HG03439 (cell line): Measurements from ENCODE around the gene PPP3CA.
A peak's percentile ranks its signal among the peaks of the same experiment; 100 is the strongest.
"Not testable (repeated sequence)": the region's sequence is repeated elsewhere in the genome, so short reads cannot be mapped to it uniquely, and the experiment has no call there.

Experiments
- ATAC-seq: cut with Tn5 transposase; IDR thresholded peaks from one replicate; pipeline ENCODE4 v1.9.1; 2021; ENCODE audit warnings: mild to moderate bottlenecking, moderate library complexity; ENCODE audit not compliant: unreplicated experiment

PPP3CA gene

DNA sequence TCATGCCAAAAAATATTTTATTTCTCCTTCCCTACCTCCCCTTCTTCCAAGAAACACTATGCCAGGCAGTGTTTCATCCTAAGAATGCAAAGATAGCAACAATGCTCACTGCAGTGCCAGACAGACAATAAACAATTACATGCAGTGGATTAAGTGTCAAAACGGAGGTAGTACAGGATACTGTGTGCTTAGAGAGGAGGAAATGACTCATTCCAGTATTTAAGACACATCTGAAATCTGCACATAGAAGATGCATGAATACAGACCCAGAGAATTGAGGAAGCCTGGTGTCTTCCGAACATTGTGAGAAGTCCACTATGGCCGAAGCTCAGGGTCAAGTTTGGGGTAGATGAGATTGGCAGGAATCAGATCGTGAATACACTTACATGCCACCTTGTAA lies 326.4 kb downstream of the PPP3CA start:
- peak; percentile 65 for ATAC-seq

DNA sequence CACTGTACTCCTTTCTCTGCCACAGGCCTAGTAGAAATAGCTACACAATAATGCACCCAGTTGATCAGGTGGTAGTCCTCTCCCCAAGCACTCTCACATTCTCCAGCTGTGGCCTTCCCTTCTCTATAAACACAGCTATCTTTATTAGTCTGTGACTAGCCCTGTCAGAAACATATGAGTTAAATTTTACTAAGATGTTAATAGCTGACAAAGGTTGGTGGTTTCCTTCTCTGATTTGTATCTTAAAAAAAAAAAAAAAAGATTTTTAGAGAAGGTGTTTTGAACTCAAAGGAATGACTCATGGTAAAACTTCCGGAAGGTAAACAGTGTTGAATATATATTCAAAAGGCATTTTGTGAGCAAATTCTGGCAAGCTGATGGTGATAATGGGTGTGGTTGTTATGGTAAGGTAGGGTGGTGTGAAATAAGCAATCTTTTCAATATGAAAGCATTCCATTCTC lies 327.4 kb downstream of the PPP3CA start:
- ATAC-seq = peak; percentile 29

DNA sequence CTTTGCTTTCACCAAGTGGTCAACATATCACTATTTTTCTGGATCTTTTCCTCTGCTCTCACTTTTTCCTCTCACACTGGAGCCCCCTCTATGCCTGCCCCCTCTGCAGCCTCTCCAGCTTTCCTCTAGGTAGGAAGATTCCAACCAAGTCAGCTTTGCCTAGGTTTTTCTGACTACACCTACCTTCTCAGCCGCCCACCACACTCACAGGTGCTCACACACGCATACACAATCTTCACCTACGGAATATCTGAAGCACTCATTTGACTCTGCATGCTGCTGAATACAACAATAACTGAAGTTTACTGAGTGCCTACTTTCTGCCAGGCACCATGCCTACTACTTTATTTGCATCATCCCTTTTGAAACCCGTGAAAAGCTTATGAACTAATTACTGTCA lies 328.0 kb downstream of the PPP3CA start:
- no peak for ATAC-seq

- ATAC-seq = peak; percentile 63
Observed at GRCh38 chr4:101018836-101019235, 328.5 kb downstream of the PPP3CA start.

DNA sequence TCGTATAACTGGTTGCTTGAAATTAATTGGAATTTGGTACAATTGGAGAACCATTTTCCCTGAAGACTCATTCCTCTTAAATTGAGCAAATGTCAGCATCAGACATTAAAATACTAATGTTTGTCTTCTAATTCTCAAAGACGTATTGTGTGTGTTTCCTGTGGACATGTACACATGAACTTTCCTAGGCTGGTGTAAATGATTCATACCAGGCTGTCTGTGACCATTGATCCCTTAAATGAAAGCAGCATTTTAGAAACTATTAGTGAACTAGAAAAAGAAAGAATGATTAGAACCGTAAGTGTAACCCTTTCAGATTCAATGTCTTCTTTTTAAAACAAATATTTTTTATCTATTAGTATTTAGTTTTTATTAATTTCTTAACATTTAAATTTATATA lies 332.9 kb downstream of the PPP3CA start:
- ATAC-seq = peak; percentile 50

GRCh38 chr4:101010987-101011386 lies 336.3 kb downstream of the PPP3CA start:
- ATAC-seq = no peak

- ATAC-seq = no peak
Observed at GRCh38 chr4:101009471-101009870, 337.9 kb downstream of the PPP3CA start.

DNA sequence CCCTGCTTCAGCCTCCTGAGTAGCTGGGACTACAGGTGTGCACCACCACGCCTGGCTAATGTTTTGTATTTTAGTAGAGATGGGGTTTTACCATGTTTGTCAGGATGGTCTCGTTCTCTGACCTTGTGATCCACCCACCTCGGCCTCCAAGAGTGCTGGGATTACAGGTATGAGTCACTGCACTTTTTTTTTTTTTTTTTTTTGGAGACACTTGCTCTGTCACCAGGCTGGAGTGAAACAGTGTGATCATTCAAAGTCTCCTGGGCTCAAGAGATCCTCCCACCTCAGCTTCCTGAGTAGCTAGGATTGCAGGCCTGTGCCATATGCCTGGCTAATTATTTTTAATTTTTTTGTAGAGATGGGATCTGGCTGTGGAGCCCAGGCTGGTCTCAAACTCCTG lies 338.8 kb downstream of the PPP3CA start:
- ATAC-seq = no peak

DNA sequence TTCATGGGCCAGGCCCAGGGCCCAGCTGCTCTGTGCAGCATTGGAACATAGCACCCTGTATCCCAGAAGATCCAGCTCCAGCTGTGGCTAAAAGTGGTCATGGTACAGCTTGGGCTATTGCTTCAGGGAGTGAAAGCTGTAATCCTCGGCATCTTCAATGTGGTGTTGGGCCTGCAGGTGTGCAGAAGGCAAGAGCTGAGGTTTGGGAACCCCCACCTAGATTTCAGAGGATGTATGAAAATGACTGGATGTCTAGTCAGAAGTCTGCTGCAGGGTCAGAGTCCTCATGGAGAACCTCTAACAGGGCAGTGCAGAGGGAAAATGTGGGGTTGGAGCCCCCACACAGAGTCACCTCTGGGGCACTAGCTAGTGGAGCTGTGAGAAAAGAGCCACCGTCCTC lies 341.7 kb downstream of the PPP3CA start:
- peak; percentile 47 for ATAC-seq

DNA sequence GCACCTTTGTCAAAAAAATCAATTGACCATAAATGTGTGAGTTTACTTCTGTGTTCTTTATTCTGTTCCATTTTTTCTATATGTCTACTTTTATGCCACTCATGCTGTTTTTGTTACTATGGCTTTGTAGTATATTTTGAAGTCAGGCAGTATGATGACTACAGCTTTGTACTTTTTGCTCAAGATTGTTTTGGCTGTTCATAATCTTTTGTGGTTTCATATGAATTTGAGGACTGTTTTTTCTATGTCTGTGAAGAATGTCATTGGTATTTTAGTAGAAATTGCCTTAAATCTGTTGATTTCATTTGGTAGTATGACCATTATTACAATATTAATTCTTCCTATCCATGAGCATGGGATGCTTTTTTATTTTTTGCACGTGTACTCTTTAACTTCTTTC lies 346.8 kb downstream of the PPP3CA start:
- no peak for ATAC-seq

GRCh38 chr4:100995671-100996070 lies 351.7 kb downstream of the PPP3CA start:
- ATAC-seq = no peak

DNA sequence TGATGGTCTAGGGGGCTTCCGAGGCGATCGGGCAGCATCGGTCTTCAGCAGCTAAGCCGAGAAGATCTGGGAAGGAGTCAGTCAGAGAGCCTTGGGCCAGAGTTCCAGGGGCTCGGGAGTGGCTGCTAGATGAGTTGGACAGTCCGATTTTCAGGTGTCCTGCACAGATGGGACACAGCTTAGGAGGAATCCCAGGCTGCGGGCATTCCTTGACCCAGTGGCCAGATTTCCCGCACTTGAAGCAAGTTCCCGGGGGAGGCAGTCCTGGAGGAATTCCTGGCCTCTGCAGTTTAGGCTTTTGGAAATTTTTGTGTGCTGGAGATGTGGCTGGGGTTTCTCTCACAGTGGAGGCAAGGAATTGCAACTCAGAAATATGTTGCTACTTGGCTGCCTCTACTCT lies 352.3 kb downstream of the PPP3CA start:
- not testable (repeated sequence) for ATAC-seq

DNA sequence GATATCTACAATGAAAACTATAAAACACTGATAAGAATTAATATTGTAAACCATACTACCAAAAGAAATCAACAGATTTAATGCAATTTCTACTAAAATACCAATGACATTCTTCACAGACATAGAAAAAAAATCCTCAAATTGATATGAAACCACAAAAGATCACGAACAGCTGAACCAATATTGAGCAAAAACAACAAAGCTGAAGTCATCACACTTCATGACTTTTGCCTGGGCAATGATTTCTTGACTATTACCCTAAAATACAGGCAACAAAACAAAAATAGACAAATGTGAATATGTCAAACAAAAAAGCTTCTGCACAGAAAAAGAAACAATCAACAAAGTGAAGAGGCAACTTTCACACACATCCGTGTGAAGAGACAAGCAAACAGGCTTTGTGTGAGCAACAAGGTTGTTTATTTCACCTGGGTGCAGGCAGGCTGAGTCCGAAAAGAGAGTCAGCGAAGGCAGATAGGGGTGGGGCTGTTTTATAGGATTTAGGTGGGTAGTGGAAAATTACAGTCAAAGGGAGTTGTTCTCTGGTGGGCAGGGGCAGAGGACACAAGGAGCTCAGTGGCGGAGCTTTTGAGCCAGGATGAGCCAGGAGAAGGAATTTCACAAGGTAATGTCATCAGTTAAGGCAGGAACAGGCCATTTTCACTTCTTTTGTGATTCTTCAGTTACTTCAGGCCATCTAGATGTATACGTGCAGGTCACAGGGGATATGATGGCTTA lies 355.8 kb downstream of the PPP3CA start:
- not testable (repeated sequence) for ATAC-seq

- ATAC-seq = no peak
Observed at GRCh38 chr4:100989401-100989800, 357.9 kb downstream of the PPP3CA start.

- ATAC-seq = no peak
Observed at GRCh38 chr4:100988876-100989275, 358.4 kb downstream of the PPP3CA start.

DNA sequence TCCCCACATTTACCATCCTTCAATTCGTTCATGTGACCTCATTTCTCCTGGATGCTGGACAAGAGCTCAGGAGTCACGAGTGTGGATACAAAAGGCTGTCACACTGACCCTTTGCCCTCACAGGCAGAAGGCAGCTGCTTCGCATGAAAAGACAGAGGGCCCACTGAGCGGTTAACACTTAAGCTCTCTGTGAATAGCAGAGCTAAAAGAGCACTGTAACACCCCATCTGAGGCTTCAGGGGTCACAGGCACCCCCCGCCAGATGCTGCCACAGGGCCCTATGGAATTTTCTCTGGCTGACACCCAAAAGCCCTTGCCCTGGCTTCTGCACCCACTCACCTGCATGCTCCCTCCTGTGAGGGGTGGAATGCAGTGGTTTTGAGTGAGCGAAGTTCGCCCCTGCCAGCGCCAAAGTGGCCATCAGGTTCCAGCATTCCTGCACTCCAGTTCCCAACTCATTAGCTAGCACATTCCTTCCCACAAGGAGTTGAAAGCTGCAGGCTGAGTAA lies 360.9 kb downstream of the PPP3CA start:
- ATAC-seq = no peak

DNA sequence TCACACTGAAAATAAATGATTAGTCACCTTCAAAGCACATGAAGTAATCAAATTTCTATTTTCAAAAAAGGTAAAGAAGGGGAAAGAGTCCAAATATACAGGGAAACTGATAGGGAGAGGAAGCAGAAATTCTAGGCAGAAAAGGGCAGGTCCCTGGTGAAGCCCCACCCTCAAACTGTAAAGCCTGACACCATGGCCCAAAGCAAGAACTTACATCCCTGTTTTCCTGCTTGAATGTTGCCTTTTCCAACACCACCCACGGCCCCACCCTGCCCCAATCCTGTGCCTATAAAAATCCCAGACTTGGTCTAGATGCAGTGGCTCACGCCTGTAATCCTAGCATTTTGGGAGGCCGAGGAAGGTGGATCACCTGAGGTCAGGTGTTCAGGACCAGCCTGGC lies 361.8 kb downstream of the PPP3CA start:
- ATAC-seq = no peak

DNA sequence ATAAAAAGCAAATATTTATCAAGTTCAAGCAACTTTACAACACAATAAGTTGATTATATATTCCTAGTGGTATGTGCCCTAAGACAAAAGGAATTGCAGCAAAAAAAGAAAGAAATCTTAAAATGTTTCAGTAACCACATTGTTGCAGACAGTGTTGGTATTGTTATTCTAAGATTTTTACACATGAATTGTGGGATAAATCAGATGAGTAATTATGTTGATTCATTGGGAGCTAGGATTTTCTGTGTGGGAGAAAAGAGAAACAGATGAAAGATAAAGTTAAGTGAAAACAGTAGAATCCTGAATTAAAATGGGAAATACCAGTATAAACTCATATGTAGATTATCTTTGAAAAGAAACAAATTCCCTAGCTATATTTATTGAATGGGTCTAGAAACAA lies 362.4 kb downstream of the PPP3CA start:
- no peak for ATAC-seq

DNA sequence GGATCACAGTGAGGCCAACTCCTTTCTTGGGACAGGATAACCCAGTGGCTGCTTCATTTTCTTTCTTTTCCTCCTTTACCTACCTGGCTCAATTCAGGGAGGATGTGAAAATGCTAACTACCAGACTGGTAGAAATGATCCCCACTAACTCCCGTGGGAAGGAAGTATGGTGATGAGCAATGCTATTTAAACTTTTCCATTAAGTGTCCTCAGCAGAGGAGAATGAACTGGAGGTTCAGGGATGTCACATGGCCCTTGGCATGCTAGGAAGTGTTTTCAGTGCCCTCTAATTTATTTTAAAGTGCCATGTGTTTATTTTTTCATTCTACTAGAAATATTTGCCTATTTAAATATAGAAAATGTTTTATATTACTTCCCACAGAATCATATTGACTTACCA lies 363.9 kb downstream of the PPP3CA start:
- no peak for ATAC-seq

DNA sequence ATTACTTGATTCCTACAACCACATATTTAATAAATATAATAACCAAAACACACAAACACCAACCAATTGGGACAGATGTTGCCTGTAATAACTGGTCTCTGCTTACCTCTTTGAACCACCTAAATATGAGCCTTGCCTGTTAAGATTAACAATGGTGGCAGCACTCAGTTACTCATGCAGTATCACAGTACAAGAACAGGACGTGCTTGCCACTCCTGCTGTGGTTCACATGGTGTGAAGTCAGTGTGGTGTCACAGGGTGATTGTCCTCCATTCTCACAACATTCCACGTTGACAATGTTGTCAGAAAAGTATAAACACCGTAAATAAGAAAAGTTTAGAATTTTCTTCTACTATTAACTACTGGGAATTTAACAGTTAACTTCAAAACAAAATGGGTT lies 365.0 kb downstream of the PPP3CA start:
- ATAC-seq = no peak

- ATAC-seq = no peak
Observed at GRCh38 chr4:100981447-100982204, 365.7 kb downstream of the PPP3CA start.

DNA sequence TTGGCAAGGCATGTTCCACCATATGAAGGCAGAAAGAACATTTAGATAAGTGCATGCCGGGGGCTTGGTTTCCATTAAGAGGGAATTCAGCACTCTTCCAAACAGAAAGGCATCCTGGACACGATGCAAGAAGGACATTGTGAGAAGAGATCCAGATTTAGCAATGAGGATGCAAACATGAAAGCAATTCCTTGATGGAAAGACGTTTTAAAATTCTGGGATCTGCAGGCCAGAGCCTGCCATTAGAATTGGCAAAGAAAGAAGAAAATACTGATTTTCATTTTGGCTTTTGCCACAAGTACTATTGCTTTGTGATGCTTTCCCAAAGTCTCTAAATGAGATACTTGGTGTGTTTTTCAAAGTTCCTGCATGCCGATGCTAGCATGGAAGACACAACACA lies 367.6 kb downstream of the PPP3CA start:
- no peak for ATAC-seq
